ENCODE measurements around the gene ADIRF.

DNA sequence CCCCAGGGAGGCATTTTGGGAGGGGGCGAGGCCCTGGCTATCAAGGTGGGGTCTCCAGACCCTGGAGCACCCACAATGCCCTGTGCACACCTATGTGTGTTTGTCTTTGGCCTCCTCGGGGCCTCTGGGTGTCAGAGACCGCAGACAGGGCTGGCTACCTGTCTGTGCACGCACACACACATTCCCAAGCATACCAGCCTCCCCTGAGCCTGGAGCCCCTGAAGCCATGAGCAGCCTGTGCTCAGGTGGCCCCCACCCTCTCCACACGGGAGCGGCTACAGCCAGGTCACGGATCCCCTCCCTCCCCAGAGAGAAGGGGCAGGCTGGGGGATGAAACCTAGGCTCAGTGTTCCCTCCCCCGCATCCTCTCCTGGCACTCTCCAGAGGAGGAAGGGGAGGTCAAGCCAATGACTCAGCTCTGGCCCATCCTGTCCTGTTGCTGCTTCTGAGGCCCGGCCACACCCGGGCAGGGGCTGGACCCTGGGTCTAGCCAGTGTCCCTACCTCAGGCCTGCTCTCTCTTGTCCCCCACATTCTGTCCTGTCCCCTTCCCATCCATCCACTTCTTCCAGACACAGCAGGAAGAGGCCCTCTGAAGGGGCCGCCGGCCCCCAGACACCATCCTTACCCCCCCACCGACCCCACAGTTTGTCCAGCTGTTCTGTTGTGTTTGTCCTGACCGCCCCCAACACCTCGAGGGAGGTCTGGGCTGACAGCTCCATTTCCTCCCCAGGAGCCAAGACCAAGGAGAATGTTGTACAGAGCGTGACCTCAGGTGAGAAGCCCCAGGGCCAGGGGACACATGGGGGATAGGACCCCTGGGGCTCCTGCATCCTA is 9.2 kb upstream of the ADIRF start:
- TF ChIP-seq, protein P1, sequence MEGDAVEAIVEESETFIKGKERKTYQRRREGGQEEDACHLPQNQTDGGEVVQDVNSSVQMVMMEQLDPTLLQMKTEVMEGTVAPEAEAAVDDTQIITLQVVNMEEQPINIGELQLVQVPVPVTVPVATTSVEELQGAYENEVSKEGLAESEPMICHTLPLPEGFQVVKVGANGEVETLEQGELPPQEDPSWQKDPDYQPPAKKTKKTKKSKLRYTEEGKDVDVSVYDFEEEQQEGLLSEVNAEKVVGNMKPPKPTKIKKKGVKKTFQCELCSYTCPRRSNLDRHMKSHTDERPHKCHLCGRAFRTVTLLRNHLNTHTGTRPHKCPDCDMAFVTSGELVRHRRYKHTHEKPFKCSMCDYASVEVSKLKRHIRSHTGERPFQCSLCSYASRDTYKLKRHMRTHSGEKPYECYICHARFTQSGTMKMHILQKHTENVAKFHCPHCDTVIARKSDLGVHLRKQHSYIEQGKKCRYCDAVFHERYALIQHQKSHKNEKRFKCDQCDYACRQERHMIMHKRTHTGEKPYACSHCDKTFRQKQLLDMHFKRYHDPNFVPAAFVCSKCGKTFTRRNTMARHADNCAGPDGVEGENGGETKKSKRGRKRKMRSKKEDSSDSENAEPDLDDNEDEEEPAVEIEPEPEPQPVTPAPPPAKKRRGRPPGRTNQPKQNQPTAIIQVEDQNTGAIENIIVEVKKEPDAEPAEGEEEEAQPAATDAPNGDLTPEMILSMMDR (IDR thresholded peaks at IDR 0.05 in 8 of 11, conservative IDR thresholded peaks at IDR 0.05 in 3 of 11): no peak
- no peak for TF ChIP-seq POLR2A (IDR thresholded peaks at IDR 0.05)

Measured in spleen (tissue), 7 donors.